GM12801 (cell line): Measurements from ENCODE around the gene HPSE2.

Experiments used
- TF ChIP-seq, protein P1 (sequence below): IDR thresholded peaks from one replicate; pipeline ENCODE4 v1.5.1; 2011; ENCODE audit warnings: control low read depth; ENCODE audit not compliant: insufficient read length; ENCODE audit errors: extremely low read depth

Gene HPSE2

DNA sequence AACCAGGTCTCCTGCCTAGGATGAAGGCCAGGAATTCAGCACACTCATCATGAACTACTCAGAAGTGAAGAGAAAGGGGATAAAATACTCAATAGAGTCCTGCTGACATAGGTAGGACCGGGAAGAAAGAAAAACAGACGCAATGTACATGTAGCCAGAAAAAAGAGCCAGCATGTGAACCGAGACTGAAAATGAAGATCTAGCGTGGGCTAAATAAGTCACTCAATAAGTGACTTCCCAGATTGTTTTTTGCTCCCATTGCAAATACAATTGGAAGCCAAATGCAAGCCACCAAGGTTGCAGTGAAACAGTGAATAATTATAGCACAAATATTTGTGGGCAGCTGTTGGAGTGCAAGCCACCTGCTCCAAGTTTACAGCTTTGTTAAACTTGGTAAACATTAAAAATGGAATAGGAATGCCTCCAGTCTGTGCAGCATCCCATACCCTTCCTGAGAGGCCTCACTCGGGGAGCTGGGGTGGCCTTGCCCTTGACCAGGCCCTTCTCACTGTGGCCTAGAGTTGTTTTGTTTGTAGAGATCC is 754.2 kb downstream of the HPSE2 start:
- TF ChIP-seq, protein P1, sequence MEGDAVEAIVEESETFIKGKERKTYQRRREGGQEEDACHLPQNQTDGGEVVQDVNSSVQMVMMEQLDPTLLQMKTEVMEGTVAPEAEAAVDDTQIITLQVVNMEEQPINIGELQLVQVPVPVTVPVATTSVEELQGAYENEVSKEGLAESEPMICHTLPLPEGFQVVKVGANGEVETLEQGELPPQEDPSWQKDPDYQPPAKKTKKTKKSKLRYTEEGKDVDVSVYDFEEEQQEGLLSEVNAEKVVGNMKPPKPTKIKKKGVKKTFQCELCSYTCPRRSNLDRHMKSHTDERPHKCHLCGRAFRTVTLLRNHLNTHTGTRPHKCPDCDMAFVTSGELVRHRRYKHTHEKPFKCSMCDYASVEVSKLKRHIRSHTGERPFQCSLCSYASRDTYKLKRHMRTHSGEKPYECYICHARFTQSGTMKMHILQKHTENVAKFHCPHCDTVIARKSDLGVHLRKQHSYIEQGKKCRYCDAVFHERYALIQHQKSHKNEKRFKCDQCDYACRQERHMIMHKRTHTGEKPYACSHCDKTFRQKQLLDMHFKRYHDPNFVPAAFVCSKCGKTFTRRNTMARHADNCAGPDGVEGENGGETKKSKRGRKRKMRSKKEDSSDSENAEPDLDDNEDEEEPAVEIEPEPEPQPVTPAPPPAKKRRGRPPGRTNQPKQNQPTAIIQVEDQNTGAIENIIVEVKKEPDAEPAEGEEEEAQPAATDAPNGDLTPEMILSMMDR: no peak

DNA sequence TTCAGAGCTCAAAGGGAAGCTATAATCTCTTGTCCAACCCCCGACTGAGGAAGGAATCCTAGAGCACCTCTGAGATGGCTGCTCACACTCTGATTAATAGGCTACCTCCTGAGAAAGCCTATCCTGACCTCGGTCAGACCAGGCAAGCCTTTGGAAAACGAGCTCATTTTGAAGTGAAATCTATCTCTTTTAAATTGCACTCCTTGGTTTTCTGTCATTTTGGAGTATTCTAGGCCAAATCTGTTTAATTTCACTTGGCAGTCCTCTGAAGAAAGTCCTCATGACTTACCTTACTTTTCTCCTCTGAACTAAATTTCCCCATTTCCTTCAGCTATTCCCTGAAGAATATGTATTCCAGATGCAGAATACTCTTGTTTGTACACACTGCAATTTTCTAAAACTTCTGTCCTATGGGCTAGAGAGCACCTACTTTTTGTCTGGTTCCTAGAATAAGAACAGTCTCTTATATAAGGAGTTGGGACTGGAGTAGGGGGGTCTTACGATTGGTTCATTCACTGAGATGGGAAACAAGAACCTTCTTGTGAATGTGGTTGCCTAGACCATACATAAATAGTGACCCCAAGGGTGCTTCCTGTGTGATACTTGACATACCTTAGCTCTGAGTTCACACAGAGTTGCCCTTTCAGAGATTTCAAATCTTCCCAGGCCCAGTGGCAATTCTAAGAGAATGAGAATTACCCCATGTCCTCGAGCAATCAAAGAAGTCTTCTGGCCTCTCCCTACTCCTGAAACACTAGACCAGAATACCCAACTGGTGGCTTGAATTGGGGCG is 757.0 kb downstream of the HPSE2 start:
- TF ChIP-seq, protein P1: no peak

DNA sequence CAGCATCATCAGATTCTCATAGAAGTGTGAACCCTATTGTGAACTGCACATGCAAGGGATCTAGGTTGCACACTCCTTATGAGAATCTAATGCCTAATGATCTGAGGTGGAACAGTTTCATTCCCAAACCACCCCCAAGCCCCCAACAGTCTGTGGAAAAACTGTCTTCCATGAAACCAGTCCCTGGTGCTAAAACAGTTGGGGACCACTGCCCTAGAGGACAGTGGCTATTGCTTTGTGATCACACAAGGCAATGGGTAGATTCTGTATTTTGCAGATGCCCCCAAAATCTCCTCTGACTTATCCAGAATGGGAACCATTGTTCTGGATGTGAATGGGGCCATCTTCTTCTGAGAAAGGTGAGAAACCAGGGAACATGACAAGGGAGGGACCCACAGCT is 757.8 kb downstream of the HPSE2 start:
- TF ChIP-seq, protein P1: no peak

DNA sequence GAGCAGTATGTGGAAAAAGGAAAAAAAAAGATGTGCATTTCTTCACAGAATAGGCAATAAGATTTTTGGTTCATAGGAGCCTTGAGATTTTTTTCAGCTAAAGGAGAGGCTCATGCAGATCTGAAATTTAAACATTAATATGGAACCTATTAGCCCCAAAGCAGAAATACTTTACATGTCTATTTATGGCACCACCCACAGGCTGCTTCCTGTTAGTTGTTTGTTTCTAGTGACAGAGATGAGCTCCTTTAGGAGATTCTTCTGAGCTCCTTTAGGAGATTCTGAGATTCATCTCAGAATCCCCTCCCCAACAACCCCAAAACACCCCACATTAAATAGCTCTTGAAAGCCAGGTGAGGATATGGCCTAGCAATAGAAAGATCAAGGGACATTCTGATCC is 761.0 kb downstream of the HPSE2 start:
- TF ChIP-seq, protein P1: no peak

DNA sequence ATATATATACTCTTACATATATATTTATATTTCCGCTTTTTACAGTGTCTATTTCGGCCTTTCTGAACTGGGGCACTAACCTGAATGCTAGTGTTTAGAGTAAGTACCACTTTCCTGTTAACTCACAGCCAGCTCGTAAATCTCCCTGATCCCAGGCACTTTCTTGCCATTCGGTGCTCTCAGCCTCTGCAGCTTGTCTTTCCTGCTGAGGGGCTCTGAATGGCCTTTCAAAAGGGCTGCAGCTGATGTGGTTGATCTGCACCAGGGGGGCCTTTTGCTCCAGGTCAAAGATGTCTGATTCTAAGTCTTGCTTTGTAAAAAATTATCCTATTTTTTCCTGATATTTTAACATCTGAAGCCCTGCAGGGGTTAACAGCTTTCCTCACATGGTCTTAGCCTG is 763.5 kb downstream of the HPSE2 start:
- TF ChIP-seq, protein P1: no peak

DNA sequence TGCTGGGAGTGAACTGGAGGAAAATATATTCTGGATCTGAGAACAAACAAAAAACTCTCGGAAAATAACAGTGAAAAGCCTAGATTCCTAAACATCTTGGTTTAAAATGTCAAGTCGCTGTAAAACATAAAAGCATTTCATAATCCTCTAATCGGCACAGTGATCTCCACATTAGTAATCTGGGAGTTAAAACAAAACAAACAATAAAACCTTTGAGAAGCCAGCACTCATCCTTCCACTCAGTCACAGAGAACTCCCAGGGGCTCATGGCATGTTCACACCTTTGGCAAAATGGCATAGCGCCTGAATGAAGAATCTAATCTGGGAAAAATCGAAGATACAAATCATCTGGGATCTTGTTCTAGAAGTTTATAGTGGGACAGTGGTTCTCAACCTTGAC is 764.8 kb downstream of the HPSE2 start:
- TF ChIP-seq, protein P1: no peak

DNA sequence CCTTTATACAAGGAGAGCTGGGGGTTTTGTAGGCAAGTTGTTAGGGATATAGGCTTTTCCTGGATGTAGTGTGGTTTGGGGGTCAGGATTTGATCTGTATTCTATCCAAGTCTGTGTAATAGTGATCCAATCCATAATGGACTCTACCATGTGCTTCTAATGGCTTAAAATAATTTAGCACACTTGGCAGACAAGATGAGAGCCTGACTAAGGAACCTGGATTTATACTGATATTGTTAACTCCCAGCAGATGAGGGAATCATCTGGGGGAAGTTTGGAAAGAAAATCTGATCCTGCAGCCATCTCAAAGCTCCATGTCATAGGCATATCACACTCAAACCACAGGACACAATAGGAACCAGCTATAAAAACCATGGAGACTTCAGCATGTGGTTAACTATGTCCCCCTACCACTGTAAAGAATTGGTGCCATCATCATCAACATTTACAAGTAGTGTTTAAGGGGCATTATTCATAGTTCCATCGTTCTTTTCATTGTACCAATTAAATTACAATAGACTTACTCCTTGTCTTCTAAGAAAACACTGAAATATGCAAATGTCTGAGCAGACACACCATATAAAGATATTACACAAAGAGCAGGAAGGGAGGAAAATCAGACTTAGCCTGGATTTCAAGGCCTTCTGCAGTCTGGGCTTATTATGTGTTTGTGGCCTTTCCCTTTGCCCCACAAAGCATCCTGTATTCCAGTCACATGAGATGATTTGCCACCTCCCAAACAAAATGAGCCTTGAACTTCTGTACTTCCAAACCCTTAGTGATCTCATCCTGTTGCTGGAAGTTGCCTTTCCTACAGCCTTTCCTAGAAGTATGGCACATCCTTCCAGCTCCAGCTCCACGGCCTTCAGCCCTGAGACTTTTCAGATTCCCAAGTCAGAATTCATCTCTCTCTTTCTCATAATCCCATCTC is 766.4 kb downstream of the HPSE2 start:
- TF ChIP-seq, protein P1: no peak
